ENCODE results near the gene NKAIN4.

The NKAIN4 gene

DNA sequence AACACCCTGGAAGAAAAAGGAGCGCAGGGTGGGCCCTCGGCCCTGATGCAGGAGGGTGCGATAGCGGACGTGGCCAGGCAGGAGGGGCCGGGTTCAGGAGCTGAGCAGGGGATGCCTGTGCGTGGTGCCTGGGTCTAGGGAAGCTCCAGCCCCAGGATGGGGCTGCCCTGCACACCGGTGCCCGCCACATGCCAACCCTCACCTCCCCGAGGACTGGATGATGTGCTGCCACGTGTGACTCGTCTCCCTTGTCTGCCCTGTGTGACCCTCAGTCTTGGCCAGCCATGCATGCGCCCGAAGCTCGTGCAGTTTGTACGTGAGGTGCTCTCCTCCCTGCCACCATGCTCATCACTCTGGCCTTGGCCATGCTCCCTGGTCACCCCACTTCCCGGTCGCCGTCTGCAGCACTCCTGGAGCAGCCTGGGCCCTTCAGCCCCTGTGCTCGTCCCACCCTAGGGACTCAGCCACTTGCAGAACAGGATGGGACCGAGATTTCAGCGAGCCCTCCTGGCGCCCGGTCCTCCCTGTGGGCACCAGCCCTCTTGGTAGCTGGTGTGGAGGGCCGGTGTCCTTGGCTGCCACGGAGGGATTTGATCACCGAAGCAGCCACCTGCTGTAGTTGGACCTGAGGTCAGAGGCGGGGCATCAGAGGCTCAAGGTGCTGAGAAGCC is 34.5 kb upstream of the NKAIN4 start:
- DNase-seq (ENCODE audit: low read depth) = no peak

DNA sequence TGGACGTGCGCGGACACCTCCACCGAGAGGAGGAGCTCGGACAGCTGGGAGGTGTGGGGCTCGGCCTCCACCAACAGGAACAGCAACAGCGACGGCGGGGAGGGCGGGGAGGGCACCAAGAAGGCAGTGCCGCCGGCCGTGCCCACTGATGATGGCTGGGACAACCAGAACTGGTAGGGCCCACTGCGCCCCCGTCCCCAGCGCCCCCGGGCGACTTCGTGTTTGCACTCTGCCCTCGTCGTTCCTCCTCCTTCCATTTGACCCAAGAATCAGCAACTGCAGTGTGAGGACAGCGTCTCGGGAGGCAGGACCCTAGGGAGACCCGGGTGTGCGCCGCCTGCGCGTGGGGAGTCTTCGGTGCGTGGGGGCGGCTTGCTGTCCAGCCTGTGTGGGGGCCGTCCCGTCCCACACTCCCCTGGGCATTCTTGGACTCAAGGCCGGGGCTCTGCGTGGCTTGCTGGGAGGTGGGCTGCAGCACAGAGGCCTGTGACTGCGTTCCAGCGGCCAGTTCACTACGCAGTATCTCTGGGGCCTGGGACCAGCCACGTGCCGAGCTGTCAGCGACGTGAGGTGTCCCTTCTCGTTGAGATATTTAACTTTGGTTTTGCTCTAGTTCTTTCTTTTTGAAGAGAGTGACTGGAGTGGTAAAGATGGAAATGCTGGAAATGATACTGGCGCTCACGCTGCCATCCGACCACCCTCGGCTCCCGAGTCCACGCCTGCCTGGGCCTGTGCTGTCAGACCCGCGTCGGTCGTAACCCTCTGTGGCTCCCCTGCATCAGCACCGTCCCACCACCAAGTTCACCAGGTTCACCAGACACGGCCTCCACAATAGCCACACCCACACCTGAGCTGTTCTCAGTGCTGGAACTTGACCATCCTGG is 33.7 kb upstream of the NKAIN4 start:
- DNase-seq (ENCODE audit: low read depth) = no peak

DNA sequence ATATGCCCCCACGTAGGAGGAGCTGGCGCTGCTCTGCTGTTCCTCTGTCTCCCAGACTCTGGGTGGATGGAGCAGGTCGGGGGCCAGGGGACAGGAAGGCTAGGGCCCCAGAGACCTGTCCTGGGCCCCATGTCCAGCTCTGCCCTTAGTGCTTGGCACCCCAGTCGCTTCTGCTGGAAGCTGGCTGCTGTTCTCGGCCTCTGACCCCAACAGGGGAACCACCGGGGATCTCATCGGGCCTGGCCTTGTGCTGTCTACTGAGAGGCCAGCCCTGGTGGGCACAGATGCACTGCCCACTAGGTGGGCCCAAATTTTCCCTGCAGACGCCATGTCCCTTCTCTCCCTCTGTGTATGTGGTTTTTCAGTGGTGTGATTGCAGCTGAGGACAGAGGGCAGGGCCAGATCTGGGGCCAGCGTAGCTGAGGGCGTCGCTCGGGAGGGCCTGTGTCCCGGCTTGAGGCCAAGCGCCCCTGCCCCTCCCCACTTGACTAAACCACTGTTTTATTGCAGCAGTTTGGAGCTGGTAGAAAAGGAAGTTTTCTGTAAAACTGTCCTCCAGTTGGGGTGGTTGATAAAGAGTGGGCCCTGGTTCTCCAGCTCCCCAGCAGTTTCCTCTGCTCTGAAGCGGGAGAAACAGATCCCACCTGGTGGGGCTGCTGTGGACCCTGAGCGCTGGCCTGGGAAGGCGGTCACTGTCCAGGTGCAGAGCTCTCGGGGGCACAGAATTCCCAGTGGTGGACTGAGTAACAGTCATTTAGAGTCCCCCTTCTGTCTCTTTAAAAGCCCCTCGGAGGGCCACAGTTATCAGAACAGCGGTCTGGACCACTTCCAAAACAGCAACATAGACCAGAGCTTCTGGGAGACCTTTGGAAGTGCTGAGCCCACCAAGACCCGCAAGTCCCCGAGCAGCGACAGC is 32.8 kb upstream of the NKAIN4 start:
- no peak for DNase-seq (ENCODE audit: low read depth)

DNA sequence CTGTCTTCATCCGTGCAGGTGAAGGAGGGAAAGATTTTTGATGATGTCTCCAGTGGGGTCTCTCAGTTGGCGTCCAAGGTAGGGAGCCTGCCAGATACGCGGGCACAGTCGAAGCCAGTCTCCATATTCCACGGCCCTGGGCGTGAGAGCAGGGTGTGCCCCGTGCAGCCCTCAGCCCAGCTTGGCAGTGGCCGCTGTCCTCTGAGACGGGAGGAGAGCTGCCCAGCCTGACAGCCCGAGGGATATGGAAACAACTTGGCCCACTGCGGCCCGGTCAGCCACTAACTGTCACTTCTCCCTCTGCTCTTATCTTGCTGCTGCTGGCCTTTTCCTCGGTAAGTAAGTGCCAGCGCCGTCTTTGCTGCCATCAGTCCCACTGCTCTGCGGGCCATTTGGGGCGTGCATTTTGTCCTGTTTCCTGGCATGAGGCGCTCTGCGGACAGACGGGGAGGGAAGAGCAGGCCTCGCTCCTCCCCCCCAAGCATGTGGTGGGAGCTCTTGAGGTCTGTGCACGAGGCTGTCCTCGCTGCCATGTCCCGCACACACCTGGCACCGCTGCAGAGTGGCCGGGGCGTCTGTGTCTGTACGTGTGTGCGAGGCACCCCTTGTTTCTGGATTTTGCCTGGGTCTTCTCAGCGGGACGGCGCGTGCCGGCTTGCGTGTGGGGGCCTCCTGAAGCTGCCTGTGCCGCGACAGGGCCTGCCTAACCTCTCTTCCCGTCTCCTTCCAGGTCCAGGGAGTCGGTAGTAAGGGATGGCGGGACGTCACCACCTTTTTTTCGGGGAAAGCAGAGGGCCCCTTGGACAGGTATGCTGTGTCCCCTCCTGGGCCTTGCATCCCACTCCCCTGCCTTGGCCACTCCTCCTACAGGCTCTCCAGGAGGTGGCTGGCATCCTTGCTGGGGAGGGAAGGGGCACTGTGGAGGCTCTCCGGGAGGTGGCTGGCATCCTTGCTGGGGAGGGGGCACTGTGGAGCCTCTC is 31.7 kb upstream of the NKAIN4 start:
- DNase-seq (ENCODE audit: low read depth) = no peak

DNA sequence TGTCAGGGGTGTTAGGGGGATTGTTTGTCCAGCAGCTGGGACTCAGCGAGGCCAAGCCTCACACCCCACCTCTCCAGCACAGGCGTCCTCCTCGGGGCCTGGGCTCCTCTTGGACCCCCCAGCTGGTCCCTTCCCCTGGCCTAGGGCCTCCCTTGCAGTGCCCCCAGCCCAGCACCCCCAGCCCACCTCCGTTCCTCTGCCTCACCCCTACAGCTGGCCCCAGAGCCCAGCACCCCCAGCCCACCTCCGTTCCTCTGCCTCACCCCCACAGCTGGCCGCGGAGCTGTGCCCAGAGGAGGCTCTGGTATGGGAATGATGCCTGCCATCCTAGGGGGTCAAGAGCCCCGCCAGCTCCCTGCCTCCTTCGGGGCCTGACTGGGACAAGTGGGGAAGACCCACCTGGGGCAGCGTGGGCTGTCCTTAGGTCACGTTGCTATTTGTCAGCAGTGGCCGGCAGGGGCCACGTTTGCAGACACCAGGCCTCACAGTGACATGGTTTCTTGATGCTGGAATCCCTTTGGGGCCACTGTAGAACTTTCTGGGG is 30.8 kb upstream of the NKAIN4 start:
- no peak for DNase-seq (ENCODE audit: low read depth)

DNA sequence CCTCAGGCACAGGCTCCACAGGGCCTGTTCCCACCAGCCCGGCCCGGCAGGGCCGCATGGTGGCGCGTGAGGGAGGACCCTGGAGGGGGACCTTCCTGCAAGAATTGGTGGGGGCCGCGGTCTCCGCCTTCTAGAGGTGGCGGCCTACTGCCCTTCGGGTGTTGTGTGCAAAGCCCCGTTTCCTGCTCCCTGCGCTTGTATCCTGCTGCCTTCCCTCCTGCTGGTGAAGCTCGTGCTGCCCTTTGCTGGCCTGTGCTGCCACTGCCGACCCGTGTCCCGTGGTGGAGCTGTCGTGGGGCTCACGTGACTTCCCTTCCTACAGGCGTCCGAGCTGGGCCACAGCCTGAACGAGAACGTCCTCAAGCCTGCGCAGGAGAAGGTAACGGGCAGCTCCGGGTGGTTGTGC is 30.3 kb upstream of the NKAIN4 start:
- no peak for DNase-seq (ENCODE audit: low read depth)

DNA sequence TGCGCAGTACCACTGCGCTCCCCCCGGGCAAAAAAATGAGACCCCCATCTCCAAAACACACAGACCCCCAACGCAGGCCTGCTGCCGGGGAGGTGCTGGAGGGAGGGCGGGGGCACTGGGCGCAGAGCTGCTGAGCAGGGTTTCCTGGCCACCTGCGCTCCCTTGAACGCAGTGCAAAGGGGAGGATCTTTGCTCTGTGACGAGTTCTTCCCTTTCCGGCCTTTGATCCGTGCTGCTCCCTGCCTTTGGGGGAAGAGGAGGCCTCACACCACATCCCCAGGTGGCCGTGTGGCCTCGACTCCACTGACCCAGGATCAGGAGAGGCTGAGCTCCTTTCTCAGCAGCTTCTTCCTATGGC is 29.8 kb upstream of the NKAIN4 start:
- DNase-seq (ENCODE audit: low read depth) = no peak

DNA sequence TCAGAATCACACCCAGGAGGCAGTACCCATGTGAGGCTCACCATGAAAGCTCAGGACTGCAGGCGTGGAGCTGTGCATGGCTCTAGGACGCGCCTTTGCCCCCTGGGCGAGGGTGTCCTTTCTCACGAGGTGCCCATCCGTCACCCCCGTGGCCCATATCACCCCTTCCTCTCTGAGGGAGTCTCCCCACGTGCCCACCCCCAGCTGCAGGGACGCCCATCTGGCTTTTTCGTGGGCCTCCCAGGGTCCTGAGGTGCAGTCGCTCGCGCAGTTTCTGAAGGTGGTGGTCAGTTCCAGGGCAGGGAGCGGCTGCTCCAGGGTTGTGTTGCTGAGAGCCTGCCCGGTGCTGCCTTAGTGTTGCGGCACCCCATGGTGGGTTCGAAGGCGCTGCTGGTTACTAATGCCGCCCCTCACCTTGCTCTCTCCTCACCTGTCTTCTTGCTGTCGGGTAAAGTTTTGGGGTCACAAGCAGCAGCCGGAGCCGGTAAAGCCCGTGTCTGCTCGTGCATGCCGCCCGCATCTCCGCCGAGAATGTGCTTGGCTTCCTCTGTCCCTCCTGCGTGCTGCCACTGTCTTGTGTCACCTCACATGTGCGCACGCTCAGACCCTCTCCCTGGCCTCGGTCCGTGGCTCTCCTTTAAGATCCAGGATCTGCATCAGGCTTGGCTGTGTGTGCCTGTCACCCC is 29.3 kb upstream of the NKAIN4 start:
- DNase-seq (ENCODE audit: low read depth) = no peak

DNA sequence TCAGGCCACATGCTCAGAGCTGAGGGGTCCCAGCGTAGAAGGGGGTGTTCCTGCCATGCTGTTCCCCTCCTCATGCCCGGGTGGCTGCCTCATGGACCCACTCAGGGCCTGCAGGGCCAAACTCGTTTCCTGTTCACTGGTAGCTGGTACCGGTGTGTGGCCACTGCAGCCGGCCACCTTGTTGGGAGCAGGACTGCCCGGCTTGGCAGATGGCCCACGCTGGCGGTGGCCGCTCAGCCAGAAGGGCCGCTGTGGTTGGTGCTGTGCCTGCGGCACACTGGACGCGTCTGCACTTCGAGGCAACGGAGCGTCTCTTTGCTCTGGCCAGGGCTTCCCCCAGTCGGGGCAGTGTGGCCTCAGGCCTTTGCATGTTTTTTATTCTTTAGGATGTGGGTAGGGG is 28.7 kb upstream of the NKAIN4 start:
- no peak for DNase-seq (ENCODE audit: low read depth)

DNA sequence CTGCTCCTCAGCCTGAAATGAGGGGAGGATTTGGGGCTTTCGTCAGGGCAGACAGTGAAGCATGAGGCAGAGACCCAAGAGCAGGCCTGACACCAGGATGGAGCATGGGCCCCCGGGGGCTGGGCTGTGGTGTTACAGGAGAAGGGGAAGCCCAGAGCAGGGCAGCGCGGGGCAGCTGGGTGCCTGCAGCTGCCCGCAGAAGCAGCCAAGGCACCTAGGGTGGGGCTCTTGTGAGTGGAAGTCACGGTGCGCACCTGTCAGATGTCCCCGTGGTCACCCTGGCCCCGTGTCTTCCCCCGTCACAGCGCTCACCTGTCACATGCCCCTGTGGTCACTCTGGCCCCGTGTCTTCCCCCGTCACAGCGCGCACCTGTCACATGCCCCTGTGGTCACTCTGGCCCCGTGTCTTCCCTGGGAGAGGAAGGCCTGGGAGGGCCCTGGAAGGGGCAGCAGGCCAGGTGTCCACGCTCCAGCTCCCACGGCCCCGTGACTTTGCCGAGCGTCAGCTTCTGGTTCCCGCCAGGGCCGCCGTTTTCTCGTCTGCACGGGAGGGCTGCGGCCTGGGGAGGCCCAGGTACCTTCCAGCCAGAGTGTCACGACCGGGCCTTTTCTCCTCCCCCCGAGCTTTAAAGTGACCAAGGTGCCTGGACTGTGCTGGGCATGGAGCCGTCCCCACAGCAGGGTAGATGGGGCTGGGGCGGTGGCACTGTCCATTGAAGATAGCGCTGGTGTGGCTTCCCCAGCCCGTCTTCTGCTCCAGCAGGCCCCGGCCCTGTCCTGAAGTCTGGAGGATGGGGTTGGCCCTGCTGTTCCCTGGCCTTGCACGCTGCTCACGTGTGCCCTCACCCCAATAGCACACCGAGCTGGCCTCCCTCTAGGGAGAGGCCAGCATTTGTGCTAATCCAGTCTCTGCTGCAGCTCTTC is 27.7 kb upstream of the NKAIN4 start:
- no peak for DNase-seq (ENCODE audit: low read depth)

DNA sequence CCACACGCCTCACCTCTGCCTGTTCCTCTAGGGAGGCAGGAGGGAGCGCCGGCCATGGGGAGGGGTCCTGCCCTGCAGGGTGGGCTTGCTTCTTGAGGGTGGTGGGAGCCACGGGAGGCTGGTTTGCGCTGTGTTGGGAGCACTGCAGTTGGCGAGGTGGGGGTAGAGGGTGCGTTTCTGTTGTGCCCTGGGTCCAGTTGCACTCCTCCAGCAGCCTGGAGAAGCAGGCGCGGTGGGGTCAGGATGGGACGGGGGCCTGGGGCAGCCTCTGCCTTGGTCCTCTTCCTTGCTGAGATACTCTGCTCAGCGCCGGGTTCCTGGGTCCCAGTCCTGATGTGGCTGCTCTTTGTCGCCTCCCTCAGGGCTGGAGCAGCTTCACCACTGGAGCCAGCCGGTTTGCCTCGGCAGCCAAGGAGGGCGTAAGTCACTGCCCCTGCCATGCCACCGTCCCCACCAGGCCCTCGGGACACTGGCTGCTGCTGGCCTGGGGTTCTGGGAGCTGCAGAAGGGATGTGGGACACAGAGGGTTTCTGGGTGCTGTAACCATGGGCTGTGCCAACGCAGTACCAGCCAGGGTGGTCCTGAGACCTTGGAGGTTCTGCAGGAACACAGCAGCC is 26.8 kb upstream of the NKAIN4 start:
- no peak for DNase-seq (ENCODE audit: low read depth)

DNA sequence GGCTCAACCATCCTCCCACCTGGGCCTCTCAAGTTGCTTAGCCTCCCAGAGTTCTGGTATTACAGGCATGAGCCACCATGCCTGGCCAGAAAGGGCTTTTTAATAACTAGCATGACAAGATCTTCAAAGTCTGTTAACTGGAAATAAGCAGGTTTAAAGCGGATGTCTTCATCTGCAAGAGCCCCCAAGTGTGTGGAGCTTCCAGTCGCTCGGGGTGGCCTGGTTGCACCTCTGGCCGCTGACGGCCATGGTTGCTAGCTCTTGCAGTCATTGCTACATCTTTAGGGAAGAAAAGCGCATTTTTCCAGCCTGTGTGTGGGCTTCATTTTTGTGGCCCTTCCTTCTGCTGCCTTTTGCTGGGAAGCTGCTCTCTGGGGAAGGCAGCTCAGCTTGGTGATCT is 26.1 kb upstream of the NKAIN4 start:
- no peak for DNase-seq (ENCODE audit: low read depth)

DNA sequence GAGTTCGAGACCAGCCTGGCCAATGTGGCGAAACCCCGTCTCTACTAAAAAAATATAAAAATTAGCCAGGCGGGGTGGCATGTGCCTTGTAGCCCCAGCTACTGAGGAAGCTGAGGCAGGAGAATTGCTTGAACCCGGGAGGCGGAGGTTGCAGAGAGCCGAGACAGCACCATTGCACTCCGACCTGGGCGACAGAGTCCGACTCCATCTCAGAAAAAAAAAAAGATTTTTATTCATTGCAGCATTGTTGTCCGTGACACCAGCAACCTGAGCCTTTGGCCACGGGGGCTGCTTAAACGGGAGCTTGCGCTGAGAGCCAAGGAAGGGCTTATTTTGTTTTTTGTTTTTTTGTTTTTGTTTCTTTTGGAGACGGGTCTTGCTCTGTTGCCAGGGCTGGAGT is 25.7 kb upstream of the NKAIN4 start:
- no peak for DNase-seq (ENCODE audit: low read depth)

DNA sequence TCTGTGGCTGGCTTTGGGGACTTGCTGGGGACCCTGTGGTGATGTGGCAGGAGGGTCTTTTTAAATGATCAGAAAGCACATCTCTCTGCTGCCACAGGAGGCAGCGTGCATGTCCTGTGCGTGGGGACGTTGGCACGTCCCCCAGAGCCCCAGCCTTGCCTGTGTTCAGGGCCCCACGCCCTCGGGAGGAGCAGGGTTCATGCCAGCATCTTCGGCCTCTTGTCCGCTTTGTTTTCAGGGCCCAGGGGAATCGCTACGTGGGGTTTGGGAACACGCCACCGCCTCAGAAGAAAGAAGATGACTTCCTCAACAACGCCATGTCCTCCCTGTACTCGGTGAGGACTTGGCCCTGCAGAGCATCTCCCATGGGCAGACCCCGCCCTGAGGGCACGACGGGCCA is 24.4 kb upstream of the NKAIN4 start:
- no peak for DNase-seq (ENCODE audit: low read depth)

DNA sequence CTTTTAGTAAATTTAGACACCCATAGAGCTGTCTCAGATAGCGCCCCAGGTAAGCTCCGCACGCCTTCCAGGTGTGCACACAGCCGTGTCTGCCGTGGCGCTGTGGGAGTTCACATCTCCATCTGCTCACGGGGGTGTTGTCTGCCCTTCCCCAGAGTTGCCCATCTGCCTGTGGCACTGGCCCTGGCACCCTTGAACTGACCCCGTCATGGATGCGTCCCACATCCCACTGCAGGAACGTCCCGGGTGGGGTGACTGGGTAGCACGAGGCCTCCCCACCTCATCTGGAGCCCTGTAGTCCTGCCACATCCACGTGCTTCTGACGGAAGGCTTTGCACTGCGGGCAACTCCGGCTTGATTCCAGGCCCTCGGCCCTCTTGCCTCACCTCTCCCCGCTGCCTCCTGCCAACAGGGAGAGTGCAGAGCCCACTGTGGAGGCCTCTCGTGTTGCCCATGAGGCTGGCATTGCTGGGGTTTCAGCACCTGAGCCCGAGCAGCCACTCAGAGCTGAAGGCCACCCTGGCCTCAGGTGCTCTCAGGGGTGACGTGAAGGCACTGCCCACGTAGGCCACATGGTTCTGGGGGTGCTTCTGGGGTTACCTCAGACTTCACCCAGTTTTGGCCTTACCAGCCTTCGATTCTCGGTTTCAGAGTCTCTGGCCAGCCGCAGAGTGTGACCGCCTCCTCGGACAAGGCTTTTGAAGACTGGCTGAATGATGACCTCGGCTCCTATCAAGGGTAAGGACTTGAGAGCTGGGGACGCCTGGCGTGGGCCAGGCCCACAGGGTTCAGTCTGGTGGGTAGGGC is 23.4 kb upstream of the NKAIN4 start:
- no peak for DNase-seq (ENCODE audit: low read depth)

DNA sequence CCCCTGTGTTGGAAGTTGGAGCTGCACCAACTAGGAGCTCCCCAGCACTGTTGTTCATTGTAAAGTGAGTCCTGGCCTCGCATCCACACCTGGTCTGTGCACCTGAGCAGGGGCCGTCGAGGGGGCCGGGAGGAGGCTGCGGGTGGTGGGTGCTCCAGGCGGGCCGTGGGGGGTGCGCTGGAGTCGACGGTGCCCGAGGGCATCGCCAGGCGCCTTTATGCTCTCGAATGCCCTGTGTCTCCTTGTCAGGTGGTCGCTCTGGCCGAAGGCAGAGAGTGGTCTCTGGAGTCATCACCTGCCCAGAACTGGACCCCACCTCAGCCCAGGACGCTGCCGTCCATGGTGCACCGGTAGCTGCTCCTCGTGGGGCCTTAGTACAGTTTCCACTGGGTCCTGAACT is 22.7 kb upstream of the NKAIN4 start:
- no peak for DNase-seq (ENCODE audit: low read depth)

DNA sequence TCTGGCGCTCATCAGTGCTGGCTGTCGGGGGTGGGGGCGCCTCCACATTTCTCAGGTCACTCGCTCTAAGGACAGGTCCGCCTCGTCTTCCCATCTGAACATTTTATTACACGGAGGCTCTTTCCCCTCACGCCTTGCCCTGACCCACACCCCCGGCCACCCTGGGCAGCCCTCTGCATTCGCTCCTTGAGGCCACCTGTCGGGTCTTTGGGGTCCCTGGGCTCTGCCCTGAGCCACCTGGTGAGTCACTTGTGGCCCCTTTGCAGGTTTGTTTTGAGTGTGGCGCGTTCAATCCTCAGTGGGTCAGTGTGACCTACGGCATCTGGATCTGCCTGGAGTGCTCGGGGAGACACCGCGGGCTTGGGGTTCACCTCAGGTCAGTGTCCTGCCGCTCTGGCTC is 21.6 kb upstream of the NKAIN4 start:
- no peak for DNase-seq (ENCODE audit: low read depth)

Measured in stimulated activated CD8-positive, alpha-beta memory T cell treated with anti-CD3 and anti-CD28 coated beads, Interleukin-7, amount 100 ng/mL, for 24 hours (primary cell).